Lower lobe of right lung (tissue), 2 donors: ENCODE measurements around the gene DLGAP4. TPM values are rescaled to one million over a fixed set of nuclear protein-coding genes. Genes with fewer than 3 reads are reported as not detected.

ENCODE experiments used
- ATAC-seq, 2 donors: fragments of 200-7000 bp; cut with Tn5 transposase; one replicate each; pipeline ENCODE4 v1.9.1; 2020 to 2022; ENCODE audit warnings: mild to moderate bottlenecking in 2 of 2, moderate library complexity in 2 of 2
- DNase-seq: peaks from one replicate; pipeline ENCODE4 v3.0.0-alpha.2; 2020
- H3K27ac ChIP-seq: fragments of 200-600 bp; one replicate; pipeline ENCODE4 v1.8.0; 2022
- H3K27me3 ChIP-seq: fragments of 200-600 bp; one replicate; pipeline ENCODE4 v1.8.0; 2022; ENCODE audit warnings: low read depth
- H3K36me3 ChIP-seq: fragments of 200-600 bp; one replicate; pipeline ENCODE4 v1.8.0; 2022; ENCODE audit warnings: mild to moderate bottlenecking
- H3K4me1 ChIP-seq: fragments of 200-600 bp; one replicate; pipeline ENCODE4 v1.8.0; 2022
- H3K4me3 ChIP-seq: fragments of 200-600 bp; one replicate; pipeline ENCODE4 v1.8.0; 2022; ENCODE audit warnings: mild to moderate bottlenecking
- H3K9me3 ChIP-seq: fragments of 200-600 bp; one replicate; pipeline ENCODE4 v1.8.0; 2022
- CTCF ChIP-seq: fragments of 200-600 bp; IDR thresholded peaks from one replicate; pipeline ENCODE4 v1.8.0; 2022; ENCODE audit warnings: antibody characterized with exemption, mild to moderate bottlenecking
- intact Hi-C: fragments of 100-400 bp; cut with DNase I; formaldehyde crosslinking; loops from one replicate; pipeline ENCODE4 v1.11.0; 2022
- total RNA-seq: library from RNA; stranded (reverse); fragmentation: NEBNext Ultra II Directional; extraction: Animal tissue kit (Norgen Biotek cat#: 25700); gene quantifications from one replicate; pipeline ENCODE4 v1.2.1, GENCODE V29; 2021
- donor health status: DM: no; HTN: yes; CAD: no; lungs with severe emphysema.

Gene DLGAP4
- total RNA-seq, 1 donor from 2014 or later: 59.3 TPM

GRCh38 chr20:36493801-36494114 lies 187.6 kb downstream of the DLGAP4 start:
- TF ChIP-seq CTCF: no peak
- H3K36me3 ChIP-seq: peaks cover 35% of the 10 kb centered on the region
- peaks cover 42% of the 10 kb centered on the region for H3K4me1 ChIP-seq
- DNase-seq: no peak
- intact Hi-C loops: no loop called here
- H3K9me3 ChIP-seq: no peaks in the 10 kb centered on the region
- peak in 1 of 2 donors; percentile 6 for ATAC-seq
- H3K27me3 ChIP-seq: no peaks in the 10 kb centered on the region
- no peak overlapping the region for H3K4me3 ChIP-seq
- peak overlapping the region; percentile 38 for H3K27ac ChIP-seq

- ATAC-seq (no peak), DNase-seq (no peak)
- H3K27ac ChIP-seq: no peak overlapping the region
- H3K9me3 ChIP-seq: no peaks in the 10 kb centered on the region
- peaks cover 67% of the 10 kb centered on the region for H3K36me3 ChIP-seq
- intact Hi-C loops: no loop called here
- H3K27me3 ChIP-seq: no peaks in the 10 kb centered on the region
- H3K4me1 ChIP-seq: peaks cover 24% of the 10 kb centered on the region
- no peak for TF ChIP-seq CTCF
- H3K4me3 ChIP-seq: no peak overlapping the region
Measured at GRCh38 chr20:36496707-36497669, 190.8 kb downstream of the DLGAP4 start.

- Histone ChIP-seq H3K4me1 (peaks cover 15% of the 10 kb centered on the region), H3K27me3 (no peaks in the 10 kb centered on the region), H3K36me3 (peaks cover 76% of the 10 kb centered on the region), H3K27ac (no peak overlapping the region), H3K9me3 (no peaks in the 10 kb centered on the region), H3K4me3 (no peak overlapping the region)
- no peak for DNase-seq
- ATAC-seq: peak; percentile 20 to 69
- intact Hi-C loops: no loop called here
- no peak for TF ChIP-seq CTCF
Measured at GRCh38 chr20:36497856-36498255, 191.7 kb downstream of the DLGAP4 start.

DNA sequence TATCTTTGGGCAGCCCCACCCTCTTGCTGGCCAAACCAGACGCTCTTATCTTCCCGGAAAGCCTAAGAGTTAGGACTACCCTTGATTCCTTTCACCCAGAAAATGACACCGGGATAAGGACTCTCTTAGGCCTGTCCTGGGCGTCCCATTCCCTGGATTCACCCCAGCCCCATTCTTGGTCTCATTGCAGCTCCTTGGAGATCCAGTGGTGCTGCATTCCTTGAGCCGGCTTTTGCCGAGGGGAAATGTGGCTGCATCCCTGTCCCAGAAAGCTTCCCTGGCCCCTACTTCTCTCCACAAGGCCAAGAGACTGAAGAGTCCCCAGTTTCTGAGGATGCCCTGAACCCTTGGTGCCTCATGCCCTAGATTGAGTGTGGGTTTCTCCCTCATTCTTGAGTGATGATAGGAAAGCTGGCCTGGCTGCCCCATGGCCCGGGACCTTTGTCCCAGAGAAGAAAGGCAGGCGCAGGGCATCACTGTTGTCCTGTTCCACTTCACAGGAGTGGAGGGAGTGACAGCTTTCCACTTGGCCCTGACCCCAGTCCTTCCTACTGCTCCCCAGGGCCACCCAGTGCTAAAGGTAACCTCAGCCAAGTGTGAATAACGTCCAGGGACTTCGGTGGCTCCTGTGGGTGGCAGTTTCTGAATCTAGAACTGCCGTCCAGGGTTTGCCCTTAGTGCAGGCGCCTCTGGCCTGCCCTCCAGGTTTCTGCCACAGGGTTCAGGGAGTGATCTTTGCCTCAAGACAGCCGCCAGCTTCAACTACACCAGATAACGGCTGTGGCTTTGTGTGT lies 192.4 kb downstream of the DLGAP4 start:
- no peak overlapping the region for H3K4me3 ChIP-seq
- ATAC-seq: peak in 1 of 2 donors; percentile 3
- intact Hi-C loops: no loop called here
- no peak for TF ChIP-seq CTCF
- H3K27ac ChIP-seq: no peak overlapping the region
- no peaks in the 10 kb centered on the region for H3K9me3 ChIP-seq
- H3K36me3 ChIP-seq: peaks cover 80% of the 10 kb centered on the region
- H3K4me1 ChIP-seq: peaks cover 8% of the 10 kb centered on the region
- H3K27me3 ChIP-seq: no peaks in the 10 kb centered on the region
- no peak for DNase-seq

- H3K4me1 ChIP-seq: peaks cover 1% of the 10 kb centered on the region
- no peaks in the 10 kb centered on the region for H3K9me3 ChIP-seq
- ATAC-seq (no peak), DNase-seq (no peak)
- no peak for TF ChIP-seq CTCF
- no peak overlapping the region for H3K4me3 ChIP-seq
- peaks cover 84% of the 10 kb centered on the region for H3K36me3 ChIP-seq
- intact Hi-C loops: no loop called here
- no peaks in the 10 kb centered on the region for H3K27me3 ChIP-seq
- H3K27ac ChIP-seq: no peak overlapping the region
Measured at GRCh38 chr20:36499211-36499610, 193.1 kb downstream of the DLGAP4 start.
